ENCODE measurements around the gene DRAP1. TPM values are rescaled to one million over a fixed set of nuclear protein-coding genes. Genes with fewer than 3 reads are reported as not detected.
A peak's percentile ranks its signal among the peaks of the same experiment; 100 is the strongest.

DRAP1 gene
- total RNA-seq, 4 donors from 2014 or later, result 82.0 to 184 (median 132) TPM

DNA sequence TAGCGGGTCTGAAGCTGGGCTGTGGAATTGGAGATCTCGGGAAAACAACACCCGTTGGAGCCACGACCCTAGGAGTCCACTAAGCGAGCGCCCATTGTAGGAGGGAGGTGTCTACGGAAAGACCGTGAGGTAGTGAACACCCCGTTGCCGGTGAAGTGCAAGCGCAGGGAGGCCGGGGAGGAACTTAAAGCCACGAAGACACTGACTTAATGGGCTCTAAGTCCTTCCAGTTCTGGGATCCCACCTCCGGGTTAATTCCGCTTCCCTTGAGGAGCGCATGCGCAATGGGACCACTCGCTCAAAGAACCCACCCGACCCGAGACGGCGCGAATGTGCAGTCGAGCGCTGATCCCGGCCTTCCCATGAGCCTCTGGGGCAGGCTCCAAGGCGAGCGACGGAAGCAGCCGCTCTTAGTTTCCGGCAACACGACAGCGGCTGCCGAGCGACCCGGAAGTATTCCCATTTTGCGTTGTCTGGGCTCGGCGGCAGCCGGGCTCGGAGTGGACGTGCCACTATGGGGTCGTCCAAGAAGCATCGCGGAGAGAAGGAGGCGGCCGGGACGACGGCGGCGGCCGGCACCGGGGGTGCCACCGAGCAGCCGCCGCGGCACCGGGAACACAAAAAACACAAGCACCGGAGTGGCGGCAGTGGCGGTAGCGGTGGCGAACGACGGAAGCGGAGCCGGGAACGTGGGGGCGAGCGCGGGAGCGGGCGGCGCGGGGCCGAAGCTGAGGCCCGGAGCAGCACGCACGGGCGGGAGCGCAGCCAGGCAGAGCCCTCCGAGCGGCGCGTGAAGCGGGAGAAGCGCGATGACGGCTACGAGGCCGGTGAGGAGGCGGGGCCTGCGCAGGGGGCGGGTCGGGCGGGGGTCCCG, 42.3 kb downstream of the DRAP1 start, which contains the start of gene SART1:
Gene SART1 (plus strand): TSS at position 468 of the 874 bp plus-strand sequence. CDS start 47 bp downstream, at position 515.
- intact Hi-C loops (cut with DNase I), result loop anchor here (5.0 kb wide), 1 partner anchor 44 kb away; the partner anchor contains the start of genes C11orf68 and DRAP1
- Histone ChIP-seq H3K4me3 (replicated peaks in 1 of 3) (peak within 1 kb of the TSS; percentile 93 to 96 (median 95)), H3K4me1 (peaks cover 24 to 46% of the 10 kb centered on the region in 2 donors), H3K27ac (peak within 1 kb of the TSS; percentile 54 to 88 (median 77)), H3K27me3 (no peaks in the 10 kb centered on the region), H3K9me3 (no peaks in the 10 kb centered on the region), H3K36me3 (peaks cover 23 to 24% of the 10 kb centered on the region in 2 donors)
- TF ChIP-seq, protein P1, sequence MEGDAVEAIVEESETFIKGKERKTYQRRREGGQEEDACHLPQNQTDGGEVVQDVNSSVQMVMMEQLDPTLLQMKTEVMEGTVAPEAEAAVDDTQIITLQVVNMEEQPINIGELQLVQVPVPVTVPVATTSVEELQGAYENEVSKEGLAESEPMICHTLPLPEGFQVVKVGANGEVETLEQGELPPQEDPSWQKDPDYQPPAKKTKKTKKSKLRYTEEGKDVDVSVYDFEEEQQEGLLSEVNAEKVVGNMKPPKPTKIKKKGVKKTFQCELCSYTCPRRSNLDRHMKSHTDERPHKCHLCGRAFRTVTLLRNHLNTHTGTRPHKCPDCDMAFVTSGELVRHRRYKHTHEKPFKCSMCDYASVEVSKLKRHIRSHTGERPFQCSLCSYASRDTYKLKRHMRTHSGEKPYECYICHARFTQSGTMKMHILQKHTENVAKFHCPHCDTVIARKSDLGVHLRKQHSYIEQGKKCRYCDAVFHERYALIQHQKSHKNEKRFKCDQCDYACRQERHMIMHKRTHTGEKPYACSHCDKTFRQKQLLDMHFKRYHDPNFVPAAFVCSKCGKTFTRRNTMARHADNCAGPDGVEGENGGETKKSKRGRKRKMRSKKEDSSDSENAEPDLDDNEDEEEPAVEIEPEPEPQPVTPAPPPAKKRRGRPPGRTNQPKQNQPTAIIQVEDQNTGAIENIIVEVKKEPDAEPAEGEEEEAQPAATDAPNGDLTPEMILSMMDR (IDR thresholded peaks at IDR 0.05), result peak in 1 of 6 experiments; percentile 38
- peak in 1 of 2 donors; percentile 77 for TF ChIP-seq POLR2A (IDR thresholded peaks at IDR 0.05)
- peak; percentile 98 for DNase-seq
- 1% methylated on average over 22 to 87 of the region's 97 CpGs for WGBS, 2 donors

- Histone ChIP-seq H3K27me3 (no peaks in the 10 kb centered on the region), H3K4me1 (peaks cover 24 to 40% of the 10 kb centered on the region in 2 donors), H3K36me3 (peaks cover 29 to 31% of the 10 kb centered on the region in 2 donors), H3K27ac (peak overlapping the region in 2 of 3 donors; percentile 77 to 88), H3K9me3 (no peaks in the 10 kb centered on the region), H3K4me3 (replicated peaks in 1 of 3) (peak overlapping the region; percentile 93 to 96 (median 95))
- no peak for DNase-seq
- TF ChIP-seq, protein P1 (IDR thresholded peaks at IDR 0.05), result no peak
- TF ChIP-seq POLR2A (IDR thresholded peaks at IDR 0.05), result no peak
- 5 to 7% methylated on average over 12 to 13 of the region's 13 CpGs for WGBS, 2 donors
- intact Hi-C loops (cut with DNase I), result loop anchor here (5.0 kb wide), 1 partner anchor 45 kb away; the partner anchor contains the start of genes C11orf68 and DRAP1
These were observed 42.9 kb downstream of the DRAP1 start for GRCh38 chr11:65962141-65962564.

- Histone ChIP-seq H3K27me3 (no peaks in the 10 kb centered on the region), H3K4me1 (peaks cover 24 to 30% of the 10 kb centered on the region in 2 donors), H3K9me3 (no peaks in the 10 kb centered on the region), H3K36me3 (peaks cover 54 to 56% of the 10 kb centered on the region in 2 donors), H3K27ac (no peak overlapping the region), H3K4me3 (replicated peaks in 1 of 3) (no peak overlapping the region)
- DNase-seq, result no peak
- intact Hi-C loops (cut with DNase I), result loop anchor here (5.0 kb wide), 2 partner anchors 48 to 83 kb away; partner anchors contain the start of genes C11orf68 and DRAP1
- TF ChIP-seq, protein P1 (IDR thresholded peaks at IDR 0.05), result no peak
- TF ChIP-seq POLR2A (IDR thresholded peaks at IDR 0.05), result no peak
- 70 to 87% methylated on average over 4 to 10 of the region's 10 CpGs for WGBS, 2 donors
These were observed 45.7 kb downstream of the DRAP1 start for GRCh38 chr11:65964906-65965305.

DNA sequence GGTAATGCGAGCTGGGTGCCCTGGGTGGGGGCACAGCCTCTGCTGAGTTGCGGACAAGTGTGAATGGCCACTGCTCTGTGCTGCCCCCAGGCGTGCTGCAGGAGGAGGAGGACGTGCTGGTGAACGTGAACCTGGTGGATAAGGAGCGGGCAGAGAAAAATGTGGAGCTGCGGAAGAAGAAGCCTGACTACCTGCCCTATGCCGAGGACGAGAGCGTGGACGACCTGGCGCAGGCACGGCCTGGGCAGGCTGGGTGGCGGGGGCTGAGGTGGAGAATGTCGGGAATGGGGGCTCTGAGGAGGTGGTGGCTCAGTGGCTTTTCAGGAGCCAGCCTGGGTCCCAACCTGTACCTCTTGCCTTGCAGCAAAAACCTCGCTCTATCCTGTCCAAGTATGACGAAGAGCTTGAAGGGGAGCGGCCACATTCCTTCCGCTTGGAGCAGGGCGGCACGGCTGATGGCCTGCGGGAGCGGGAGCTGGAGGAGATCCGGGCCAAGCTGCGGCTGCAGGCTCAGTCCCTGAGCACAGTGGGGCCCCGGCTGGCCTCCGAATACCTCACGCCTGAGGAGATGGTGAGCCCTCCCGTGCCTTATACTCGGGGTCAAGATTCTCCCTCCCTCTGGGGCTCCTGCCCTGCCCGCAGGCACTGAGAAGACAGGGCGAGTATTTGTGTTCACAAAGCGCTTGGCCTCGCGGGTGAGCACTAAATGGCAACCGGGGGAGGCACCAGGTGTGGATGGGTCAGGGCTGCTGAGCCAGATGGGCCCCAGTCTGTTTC, 46.9 kb downstream of the DRAP1 start:
- Histone ChIP-seq H3K27ac (no peak overlapping the region), H3K27me3 (no peaks in the 10 kb centered on the region), H3K4me3 (replicated peaks in 1 of 3) (no peak overlapping the region), H3K9me3 (no peaks in the 10 kb centered on the region), H3K4me1 (peaks cover 17 to 25% of the 10 kb centered on the region in 2 donors), H3K36me3 (peaks cover 54 to 59% of the 10 kb centered on the region in 2 donors)
- intact Hi-C loops (cut with DNase I), result loop anchor here (5.0 kb wide), 1 partner anchor 84 kb away; no protein-coding TSS in a partner anchor
- no peak for DNase-seq
- no peak for TF ChIP-seq POLR2A (IDR thresholded peaks at IDR 0.05)
- TF ChIP-seq, protein P1 (IDR thresholded peaks at IDR 0.05), result no peak
- 95 to 96% methylated on average over 24 to 25 of the region's 36 CpGs for WGBS, 2 donors

All from thyroid gland (tissue), 4 donors.